Measurements from ENCODE around the gene DPP4. TPM values are rescaled to one million over a fixed set of nuclear protein-coding genes. Genes with fewer than 3 reads are reported as not detected.

Gene DPP4
- total RNA-seq, 1 experiment from 2014 or later, result 2.8 TPM

- Histone ChIP-seq H2AFZ (ENCODE audit: low read length) (no peak overlapping the region), H3K4ac (ENCODE audit: low read depth, low read length) (no peak overlapping the region)
Measured at GRCh38 chr2:162107361-162107901, 33.4 kb upstream of the DPP4 start.

More at GRCh38 chr2:162107361-162107901, 33.4 kb upstream of the DPP4 start:
- no peaks in the 10 kb centered on the region for H3K9me3 ChIP-seq (ENCODE audit: control insufficient read depth, low read depth, low read length)
- H3K18ac ChIP-seq (ENCODE audit: insufficient read length, low read depth, low read length), result no peak overlapping the region
- H3K4me1 ChIP-seq (ENCODE audit: insufficient read depth, low read length), result no peaks in the 10 kb centered on the region
- no peak for TF ChIP-seq CTCF (conservative IDR thresholded peaks at IDR 0.05)
- H3K9me3 Mint-ChIP-seq, result no peaks in the 10 kb centered on the region
- no peak overlapping the region for H4K5ac ChIP-seq (ENCODE audit: insufficient read length, low read depth, low read length)
- no peak for DNase-seq
- no peaks in the 10 kb centered on the region for H4K20me1 ChIP-seq (ENCODE audit: control insufficient read depth, insufficient read depth, insufficient read length)
- no peak overlapping the region for H3K4me2 ChIP-seq (ENCODE audit: insufficient read depth, insufficient read length, low read length)
- H3K56ac ChIP-seq (ENCODE audit: insufficient read length, low read depth, low read length), result no peak overlapping the region
- no peak overlapping the region for H2BK12ac ChIP-seq (ENCODE audit: insufficient read length, low read depth, low read length)
- H3K79me2 ChIP-seq (ENCODE audit: insufficient read depth, low read length), result no peaks in the 10 kb centered on the region
- H3K23me2 ChIP-seq (ENCODE audit: insufficient read length, low read depth, low read length, poor library complexity, severe bottlenecking), result no peaks in the 10 kb centered on the region
- peaks cover 3% of the 10 kb centered on the region; the same call in 1 of the 2 replicates for H3K27me3 Mint-ChIP-seq (ENCODE audit: low read depth)
- H3K36me3 Mint-ChIP-seq (ENCODE audit: insufficient read depth in 1 of 3, low read depth in 3 of 3), result no peaks in the 10 kb centered on the region; a peak in 1 of 7 replicates
- H4K8ac ChIP-seq (replicated peaks; ENCODE audit: insufficient read length, low read depth, low read length), result no peak overlapping the region
- no peak overlapping the region for H3K23ac ChIP-seq (ENCODE audit: insufficient read length, low read depth, low read length)
- H3K14ac ChIP-seq (ENCODE audit: insufficient read depth, low read length), result no peak overlapping the region
- H3K79me1 ChIP-seq (ENCODE audit: insufficient read depth, low read depth, low read length, poor library complexity, severe bottlenecking), result no peaks in the 10 kb centered on the region
- H2BK120ac ChIP-seq (ENCODE audit: low read depth, low read length, poor library complexity, severe bottlenecking), result no peak overlapping the region
- no peaks in the 10 kb centered on the region for H3K27me3 ChIP-seq (ENCODE audit: insufficient read depth, low read length)
- no peak overlapping the region for H3K9ac ChIP-seq (ENCODE audit: extremely low read depth, insufficient read length, low read length)
- H2BK15ac ChIP-seq (ENCODE audit: low read depth, low read length), result no peak overlapping the region
- no peak overlapping the region for H3K4me3 Mint-ChIP-seq
- H2BK20ac ChIP-seq (ENCODE audit: low read depth, low read length, poor library complexity, severe bottlenecking), result no peak overlapping the region
- H3T11ph ChIP-seq (ENCODE audit: low read length), result no peak overlapping the region
- H3K27ac Mint-ChIP-seq, result no peak overlapping the region
- H2BK5ac ChIP-seq (ENCODE audit: insufficient read length, low read length), result no peak overlapping the region
- peaks cover under 1 to 1% of the 10 kb centered on the region in 2 experiments; a peak in 1 of 4 replicates for H3K4me1 Mint-ChIP-seq
- WGBS (ENCODE audit: extremely low coverage, insufficient read length, low lambda C conversion rate), result no CpG with 5 or more reads among the region's 4 CpGs
- no peak overlapping the region for H4K91ac ChIP-seq (ENCODE audit: insufficient read length, low read depth, low read length)
- H2AK5ac ChIP-seq (ENCODE audit: insufficient read length, low read length), result no peak overlapping the region
- H3K27ac ChIP-seq (ENCODE audit: insufficient read length, low read depth, low read length), result no peak overlapping the region

Data from H9 (cell line).